Mesendoderm (in vitro differentiated cells): Measurements from ENCODE around the gene MARCHF9.

ENCODE experiments used
- DNase-seq: peaks from one replicate; pipeline ENCODE4 v3.0.0; 2013
- H2AK5ac ChIP-seq: 2 replicates; pipeline ENCODE4 v1.6.1; 2013; ENCODE audit warnings: low read length, inconsistent platforms
- H2BK120ac ChIP-seq: 2 replicates; pipeline ENCODE4 v1.6.1; 2013; ENCODE audit warnings: low read depth, mild to moderate bottlenecking, low read length, moderate library complexity, mixed read lengths
- H2BK15ac ChIP-seq: replicated peaks from 2 replicates; pipeline ENCODE4 v1.6.1; 2013; ENCODE audit warnings: low read depth, mild to moderate bottlenecking, moderate library complexity
- H2BK5ac ChIP-seq: 2 replicates; pipeline ENCODE4 v1.6.1; 2013; ENCODE audit warnings: low read length, inconsistent platforms
- H3K18ac ChIP-seq: 2 replicates; pipeline ENCODE4 v1.6.1; 2013; ENCODE audit warnings: mild to moderate bottlenecking, low read length, mixed read lengths
- H3K23ac ChIP-seq: one replicate; pipeline ENCODE4 v1.6.1; 2013; ENCODE audit warnings: low read length
- H3K27ac ChIP-seq: 2 replicates; pipeline ENCODE4 v1.5.1; 2013; ENCODE audit warnings: low read depth, mild to moderate bottlenecking, inconsistent platforms, low read length, moderate library complexity
- H3K27me3 ChIP-seq: 2 replicates; pipeline ENCODE4 v1.6.1; 2013; ENCODE audit warnings: low read length, control low read depth, mild to moderate bottlenecking, inconsistent platforms; ENCODE audit not compliant: insufficient read depth, poor library complexity
- H3K36me3 ChIP-seq: 2 replicates; pipeline ENCODE4 v1.6.1; 2013; ENCODE audit warnings: low read length, inconsistent platforms; ENCODE audit not compliant: control insufficient read depth, insufficient read depth
- H3K4ac ChIP-seq: one replicate; pipeline ENCODE4 v1.6.1; 2013; ENCODE audit warnings: low read depth, mild to moderate bottlenecking, low read length, moderate library complexity
- H3K4me1 ChIP-seq: 2 replicates; pipeline ENCODE4 v1.6.1; 2013; ENCODE audit warnings: low read depth, low read length, inconsistent platforms; ENCODE audit not compliant: control insufficient read depth
- H3K4me2 ChIP-seq: 2 replicates; pipeline ENCODE4 v1.6.1; 2013; ENCODE audit warnings: low read length
- H3K4me3 ChIP-seq: 2 replicates; pipeline ENCODE4 v1.5.1; 2013; ENCODE audit warnings: mild to moderate bottlenecking, low read length
- H3K56ac ChIP-seq: one replicate; pipeline ENCODE4 v1.6.1; 2013; ENCODE audit warnings: low read length
- H3K79me1 ChIP-seq: 2 replicates; pipeline ENCODE4 v1.6.1; 2013; ENCODE audit warnings: low read length, inconsistent platforms
- H3K79me2 ChIP-seq: 2 replicates; pipeline ENCODE4 v1.6.1; 2013; ENCODE audit warnings: mild to moderate bottlenecking, low read length; ENCODE audit not compliant: control insufficient read depth, insufficient read depth
- H3K9ac ChIP-seq: 2 replicates; pipeline ENCODE4 v1.6.1; 2013; ENCODE audit warnings: low read length, inconsistent platforms
- H4K5ac ChIP-seq: one replicate; pipeline ENCODE4 v1.6.1; 2013; ENCODE audit warnings: low read length
- H4K8ac ChIP-seq: one replicate; pipeline ENCODE4 v1.6.1; 2013; ENCODE audit warnings: low read depth, mild to moderate bottlenecking, control low read depth, low read length, moderate library complexity
- WGBS: extraction: QIAGEN DNeasy Blood & Tissue Kit; methylation state at CpG from one replicate; pipeline ENCODE4 v1.1.7; 2013; ENCODE audit warnings: low lambda C conversion rate, missing lambda C conversion rate; ENCODE audit not compliant: insufficient coverage; ENCODE audit errors: extremely low coverage; 5-methylcytosine and 5-hydroxymethylcytosine counted together

Gene MARCHF9

DNA sequence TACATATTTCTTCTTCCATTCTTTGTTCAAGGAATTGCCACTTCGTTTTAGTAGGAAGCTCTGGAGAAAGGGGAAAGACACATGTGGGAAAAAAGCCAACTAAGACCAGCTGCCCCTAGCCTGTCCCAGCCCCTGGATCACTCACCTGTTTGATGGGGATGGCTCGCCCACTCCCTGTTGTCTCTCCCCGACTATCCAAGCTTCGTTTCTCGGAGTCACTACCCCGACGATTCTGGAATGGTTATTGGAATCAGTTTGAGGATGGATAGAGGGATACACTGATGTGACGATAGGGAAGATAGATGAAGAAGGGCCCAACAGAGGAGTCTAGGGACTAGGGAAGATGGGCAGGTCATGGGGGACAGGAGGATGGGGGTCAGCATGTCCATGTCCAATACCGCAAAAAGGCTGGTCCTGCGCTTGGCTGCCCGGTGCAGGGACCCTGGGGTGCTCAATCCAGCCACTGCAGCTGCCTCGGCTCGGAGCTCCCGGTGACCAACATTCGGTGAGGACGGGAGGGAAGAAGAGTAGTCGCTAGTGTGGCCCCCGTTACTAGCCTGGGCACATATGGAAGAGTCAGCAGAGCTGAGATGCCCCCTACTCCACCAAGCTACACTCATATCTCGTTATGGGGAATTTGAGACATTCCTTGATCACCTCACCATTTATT is 23.4 kb upstream of the MARCHF9 start:
- Histone ChIP-seq H2AK5ac (no peak overlapping the region), H3K4me1 (peaks cover 1% of the 10 kb centered on the region), H3K79me1 (no peaks in the 10 kb centered on the region), H4K8ac (no peak overlapping the region), H2BK15ac (no peak overlapping the region), H3K18ac (no peak overlapping the region), H3K27me3 (peaks cover 52% of the 10 kb centered on the region), H3K79me2 (no peaks in the 10 kb centered on the region), H3K4ac (no peak overlapping the region), H3K4me2 (no peak overlapping the region), H4K5ac (no peak overlapping the region), H3K36me3 (no peaks in the 10 kb centered on the region), H3K27ac (no peak overlapping the region), H2BK5ac (no peak overlapping the region), H3K4me3 (no peak overlapping the region), H3K56ac (no peak overlapping the region), H2BK120ac (no peak overlapping the region), H3K23ac (no peak overlapping the region), H3K9ac (no peak overlapping the region)
- no CpG with 5 or more reads among the region's 19 CpGs for WGBS
- DNase-seq: no peak

DNA sequence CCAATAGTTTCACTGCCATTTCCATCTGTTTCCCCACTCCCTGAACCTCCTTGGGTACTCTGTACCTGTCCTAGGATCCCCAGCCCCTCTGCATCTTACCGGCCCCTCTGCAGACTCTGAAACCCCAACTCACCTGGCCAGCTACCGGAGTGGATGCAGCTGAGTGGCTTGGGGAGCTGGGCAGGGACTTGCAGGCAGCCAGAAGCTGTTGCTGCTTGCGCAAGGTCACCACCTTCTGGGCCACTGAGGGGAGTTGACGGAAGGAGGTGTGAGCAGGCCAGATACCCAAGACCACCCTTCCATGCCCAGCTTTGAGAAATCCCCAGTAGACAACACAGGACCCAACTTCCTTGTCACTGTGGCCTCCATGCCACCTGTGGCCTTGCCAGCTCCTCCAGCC is 22.6 kb upstream of the MARCHF9 start:
- Histone ChIP-seq H2AK5ac (no peak overlapping the region), H3K18ac (no peak overlapping the region), H3K79me1 (no peaks in the 10 kb centered on the region), H2BK120ac (no peak overlapping the region), H3K4me2 (no peak overlapping the region), H2BK15ac (no peak overlapping the region), H4K5ac (no peak overlapping the region), H3K4ac (no peak overlapping the region), H3K79me2 (no peaks in the 10 kb centered on the region), H4K8ac (no peak overlapping the region), H3K4me1 (peaks cover 2% of the 10 kb centered on the region), H3K23ac (no peak overlapping the region), H3K56ac (no peak overlapping the region), H3K9ac (no peak overlapping the region), H3K27me3 (peaks cover 52% of the 10 kb centered on the region), H3K4me3 (no peak overlapping the region), H3K36me3 (no peaks in the 10 kb centered on the region), H3K27ac (no peak overlapping the region), H2BK5ac (no peak overlapping the region)
- WGBS: no CpG with 5 or more reads among the region's 4 CpGs
- no peak for DNase-seq

DNA sequence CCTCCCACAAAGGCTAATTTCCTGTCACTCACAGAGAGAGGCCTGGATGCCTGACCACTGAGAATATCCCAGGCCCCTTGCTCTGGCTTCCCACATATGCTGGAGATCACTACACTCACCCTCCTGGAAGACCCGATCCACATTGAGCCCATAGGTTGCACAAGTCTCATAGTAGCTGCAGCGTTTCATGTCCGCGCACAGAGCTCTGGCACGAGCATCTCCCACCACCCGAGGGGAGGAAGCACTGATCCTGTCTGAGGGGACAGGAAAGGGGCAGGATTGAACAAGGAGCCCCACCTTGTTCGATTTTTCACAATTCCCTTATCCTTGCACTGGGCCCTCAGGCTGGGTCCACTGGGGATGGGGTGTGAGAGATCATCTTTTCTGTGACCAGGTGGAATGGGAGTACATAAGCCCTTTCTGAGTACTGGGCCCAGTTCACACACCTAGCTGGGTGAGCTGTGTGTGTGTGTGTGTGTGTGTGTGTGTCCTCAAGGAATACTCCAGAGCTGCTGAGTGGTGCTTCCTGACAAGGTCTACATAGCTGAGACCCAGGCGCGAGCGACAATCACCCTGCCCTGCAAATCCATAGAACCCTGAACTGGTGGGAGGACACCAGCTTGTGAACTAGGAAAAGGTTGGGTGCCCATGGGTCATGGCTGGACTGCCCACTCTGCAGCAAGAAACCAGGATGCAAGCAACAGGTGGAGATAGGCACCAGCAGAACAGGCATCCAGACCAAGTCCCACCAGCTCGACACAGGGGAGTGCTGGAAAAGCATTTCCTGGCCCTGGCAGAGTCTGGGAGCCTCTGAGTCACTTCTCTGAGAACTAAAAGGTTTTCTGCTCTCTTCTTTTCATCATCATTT is 21.9 kb upstream of the MARCHF9 start:
- H2BK5ac ChIP-seq: no peak overlapping the region
- peaks cover 54% of the 10 kb centered on the region for H3K27me3 ChIP-seq
- no peak overlapping the region for H3K4me2 ChIP-seq
- no peaks in the 10 kb centered on the region for H3K36me3 ChIP-seq
- H3K79me1 ChIP-seq: no peaks in the 10 kb centered on the region
- H2BK120ac ChIP-seq: no peak overlapping the region
- no peak overlapping the region for H3K4ac ChIP-seq
- H3K27ac ChIP-seq: no peak overlapping the region
- H2BK15ac ChIP-seq: no peak overlapping the region
- H2AK5ac ChIP-seq: no peak overlapping the region
- H4K8ac ChIP-seq: no peak overlapping the region
- no peak overlapping the region for H3K4me3 ChIP-seq
- no CpG with 5 or more reads among the region's 11 CpGs for WGBS
- H3K18ac ChIP-seq: no peak overlapping the region
- peaks cover 2% of the 10 kb centered on the region for H3K4me1 ChIP-seq
- no peak overlapping the region for H3K23ac ChIP-seq
- no peak for DNase-seq
- H4K5ac ChIP-seq: no peak overlapping the region
- H3K79me2 ChIP-seq: no peaks in the 10 kb centered on the region
- no peak overlapping the region for H3K9ac ChIP-seq
- no peak overlapping the region for H3K56ac ChIP-seq

DNA sequence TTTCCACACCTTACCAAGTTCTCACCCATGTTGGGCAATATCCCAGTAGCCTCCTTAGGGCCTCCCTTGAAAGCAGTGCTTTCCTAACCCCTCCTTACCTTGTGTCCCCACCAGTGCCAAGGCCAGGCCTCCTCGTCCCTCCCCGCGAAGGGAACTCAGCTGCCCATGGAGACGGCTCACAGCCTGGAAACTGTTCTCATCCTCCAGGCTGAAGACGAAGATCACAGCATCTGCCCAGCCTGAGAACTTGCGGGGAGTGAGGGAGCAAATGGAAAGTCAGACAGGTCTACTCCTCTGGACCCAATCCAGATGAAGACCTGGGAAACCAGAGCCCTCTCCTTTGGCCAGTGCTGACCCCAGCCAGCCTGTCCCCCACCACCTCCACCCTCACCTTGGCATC is 21.0 kb upstream of the MARCHF9 start:
- H4K8ac ChIP-seq: no peak overlapping the region
- H3K27me3 ChIP-seq: peaks cover 56% of the 10 kb centered on the region

DNA sequence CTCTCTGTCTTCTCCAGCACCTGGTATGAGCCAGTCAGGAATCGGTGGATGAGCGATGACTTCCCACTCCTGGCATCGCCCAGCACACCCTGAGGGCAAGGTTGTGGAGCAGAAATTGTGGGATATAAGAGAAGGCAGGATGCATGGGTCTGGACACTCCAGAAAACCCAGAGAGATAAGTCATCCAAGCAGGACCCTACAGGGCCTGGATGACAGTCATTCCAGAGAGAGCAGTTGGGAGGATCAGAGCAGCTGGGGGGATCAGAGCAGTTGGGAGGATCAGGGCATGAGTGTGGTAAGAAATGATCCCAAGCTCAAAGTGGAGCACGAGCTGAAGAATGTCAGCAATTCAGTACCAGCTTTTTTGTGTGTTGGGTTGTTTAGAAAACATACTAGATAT is 20.3 kb upstream of the MARCHF9 start:
- Histone ChIP-seq H2AK5ac (no peak overlapping the region), H2BK5ac (no peak overlapping the region), H3K18ac (no peak overlapping the region), H3K36me3 (no peaks in the 10 kb centered on the region), H3K27me3 (peaks cover 60% of the 10 kb centered on the region), H3K79me2 (no peaks in the 10 kb centered on the region), H3K4me3 (no peak overlapping the region), H3K27ac (no peak overlapping the region), H3K56ac (no peak overlapping the region), H3K4me2 (no peak overlapping the region), H3K4me1 (peaks cover 2% of the 10 kb centered on the region), H3K4ac (no peak overlapping the region), H4K8ac (no peak overlapping the region), H3K23ac (no peak overlapping the region), H2BK120ac (no peak overlapping the region), H4K5ac (no peak overlapping the region), H2BK15ac (no peak overlapping the region), H3K9ac (no peak overlapping the region), H3K79me1 (no peaks in the 10 kb centered on the region)
- no peak for DNase-seq
- WGBS: no CpG with 5 or more reads among the region's 4 CpGs

More for the DNA sequence above, 21.0 kb upstream of the MARCHF9 start:
- no peaks in the 10 kb centered on the region for H3K36me3 ChIP-seq
- H3K4me3 ChIP-seq: no peak overlapping the region
- H3K79me2 ChIP-seq: no peaks in the 10 kb centered on the region
- H3K4ac ChIP-seq: no peak overlapping the region
- no peak overlapping the region for H4K5ac ChIP-seq
- WGBS: no CpG with 5 or more reads among the region's 6 CpGs
- H3K4me1 ChIP-seq: peaks cover 2% of the 10 kb centered on the region
- H3K18ac ChIP-seq: no peak overlapping the region
- H2BK120ac ChIP-seq: no peak overlapping the region
- no peak overlapping the region for H2BK15ac ChIP-seq
- H2AK5ac ChIP-seq: no peak overlapping the region
- DNase-seq: no peak
- no peak overlapping the region for H3K9ac ChIP-seq
- no peak overlapping the region for H3K27ac ChIP-seq
- no peaks in the 10 kb centered on the region for H3K79me1 ChIP-seq
- H3K56ac ChIP-seq: no peak overlapping the region
- no peak overlapping the region for H3K23ac ChIP-seq
- no peak overlapping the region for H3K4me2 ChIP-seq
- no peak overlapping the region for H2BK5ac ChIP-seq
